GM12864 (cell line): ENCODE data around the gene MYLK.

Experiments
- DNase-seq: peaks from one replicate; pipeline ENCODE4 v3.0.0-alpha.2; 2011; ENCODE audit warnings: low read depth
- H3K4me3 ChIP-seq: 2 replicates; pipeline ENCODE4 v1.5.1; 2011; ENCODE audit warnings: mild to moderate bottlenecking, low read depth, low read length, control low read depth
- CTCF ChIP-seq: IDR thresholded peaks from 2 replicates; pipeline ENCODE4 v1.5.1; 2011; ENCODE audit warnings: low read depth, mild to moderate bottlenecking, moderate library complexity, low read length, control low read depth, inconsistent platforms; ENCODE audit errors: missing control alignments

MYLK gene

GRCh38 chr3:123636431-123636841, 247.7 kb downstream of the MYLK start:
- no peak overlapping the region for H3K4me3 ChIP-seq
- no peak for DNase-seq
- no peak for TF ChIP-seq CTCF

GRCh38 chr3:123635717-123636116, 248.4 kb downstream of the MYLK start:
- TF ChIP-seq CTCF = no peak
- no peak for DNase-seq
- H3K4me3 ChIP-seq = no peak overlapping the region

- no peak for TF ChIP-seq CTCF
- DNase-seq = no peak
These were observed 248.9 kb downstream of the MYLK start for GRCh38 chr3:123635217-123635616.

GRCh38 chr3:123634149-123635051, 249.7 kb downstream of the MYLK start:
- DNase-seq = no peak
- no peak overlapping the region for H3K4me3 ChIP-seq
- TF ChIP-seq CTCF = no peak

More at GRCh38 chr3:123635217-123635616, 248.9 kb downstream of the MYLK start:
- no peak overlapping the region for H3K4me3 ChIP-seq

GRCh38 chr3:123633530-123633929, 250.6 kb downstream of the MYLK start:
- no peak for TF ChIP-seq CTCF

GRCh38 chr3:123632161-123632655, 251.9 kb downstream of the MYLK start:
- TF ChIP-seq CTCF = no peak
- no peak for DNase-seq
- no peak overlapping the region for H3K4me3 ChIP-seq

More at GRCh38 chr3:123633530-123633929, 250.6 kb downstream of the MYLK start:
- DNase-seq = no peak
- no peak overlapping the region for H3K4me3 ChIP-seq

GRCh38 chr3:123629747-123630047, 254.4 kb downstream of the MYLK start:
- DNase-seq = no peak
- no peak overlapping the region for H3K4me3 ChIP-seq
- TF ChIP-seq CTCF = peak; percentile 5
